CD4-positive, alpha-beta T cell treated with Interleukin-21 for 1 hour (primary cell): ENCODE measurements around the gene DBT.
"Not testable (repeated sequence)": the region's sequence is repeated elsewhere in the genome, so short reads cannot be mapped to it uniquely, and the experiment has no call there.

Experiments used
- DNase-seq: peaks from one replicate; pipeline ENCODE4 v3.0.0-alpha.2; 2020

The DBT gene

DNA sequence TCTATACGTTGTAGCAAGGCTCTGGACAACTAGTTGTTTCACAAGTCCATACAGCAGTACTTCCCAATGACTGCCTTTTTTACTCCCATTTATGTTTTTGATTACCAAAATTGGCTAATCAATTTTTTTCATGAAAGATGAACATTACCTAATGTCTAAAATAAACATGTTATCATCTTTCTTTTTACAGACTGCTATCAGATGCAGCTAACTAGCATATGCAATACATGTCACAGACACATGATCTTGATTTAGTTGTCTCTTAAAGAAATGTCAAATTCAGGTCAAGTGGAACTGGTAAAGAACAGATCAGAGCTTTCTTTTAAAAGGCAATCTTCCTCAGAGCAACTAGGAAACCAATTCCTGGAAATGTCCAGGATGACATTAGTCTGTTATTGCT lies 630 bp upstream of the DBT start:
- DNase-seq = no peak

DNA sequence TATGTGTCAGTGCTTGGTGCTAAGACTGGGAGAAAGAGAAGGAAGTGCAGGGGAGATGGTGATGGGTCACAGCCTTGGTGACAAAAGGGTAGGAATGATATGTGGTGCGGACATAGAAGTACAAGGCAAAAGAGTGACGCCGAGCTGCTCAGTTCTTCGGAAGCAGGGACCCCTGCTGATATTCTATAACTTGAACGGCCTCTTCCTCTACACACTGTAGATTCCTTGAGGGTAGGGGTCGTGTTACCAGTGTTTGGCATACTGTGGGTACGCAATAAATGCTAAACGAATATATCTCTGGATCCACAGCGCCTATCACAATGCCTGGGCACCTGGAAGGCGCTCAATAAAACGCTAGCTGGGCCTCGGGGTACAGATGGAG lies 488 bp downstream of the DBT start:
- DNase-seq = no peak

DNA sequence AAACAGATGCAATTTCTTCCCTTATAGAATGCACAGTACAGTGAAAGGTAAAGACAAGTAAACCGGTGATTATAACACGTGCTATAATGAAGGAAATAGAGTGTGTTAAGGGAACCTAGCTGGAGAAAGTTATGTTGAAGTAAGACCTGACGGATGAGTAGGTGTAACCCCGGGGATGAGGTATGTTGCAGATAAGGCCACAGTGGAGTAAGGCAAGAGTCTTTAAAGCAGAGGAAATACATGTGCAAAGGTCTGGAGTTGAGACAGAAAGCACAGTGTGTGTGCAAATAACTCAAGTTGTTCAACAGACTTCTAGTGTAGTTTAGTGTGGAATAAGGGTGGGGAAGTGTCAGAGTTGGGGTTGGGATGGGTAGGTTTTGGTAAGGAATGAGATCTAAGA lies 2.9 kb downstream of the DBT start:
- no peak for DNase-seq

DNA sequence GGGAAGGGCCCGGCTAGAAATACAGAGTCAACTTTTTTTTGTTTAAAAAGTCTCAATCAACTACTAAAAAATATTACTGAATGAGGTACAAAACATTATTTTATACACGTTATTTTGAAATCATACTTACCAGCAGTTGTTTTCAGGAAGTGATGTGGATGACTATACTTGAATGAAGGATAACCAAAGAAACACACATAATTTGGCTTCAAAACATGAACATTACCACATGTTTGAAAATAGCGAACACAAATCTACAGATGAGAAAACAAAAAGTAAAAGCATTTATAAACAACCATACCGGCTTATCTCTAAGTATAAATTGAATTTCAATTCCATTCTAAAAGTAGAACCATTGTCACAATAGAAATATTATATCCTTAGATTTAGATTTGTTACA lies 9.0 kb downstream of the DBT start:
- no peak for DNase-seq

DNA sequence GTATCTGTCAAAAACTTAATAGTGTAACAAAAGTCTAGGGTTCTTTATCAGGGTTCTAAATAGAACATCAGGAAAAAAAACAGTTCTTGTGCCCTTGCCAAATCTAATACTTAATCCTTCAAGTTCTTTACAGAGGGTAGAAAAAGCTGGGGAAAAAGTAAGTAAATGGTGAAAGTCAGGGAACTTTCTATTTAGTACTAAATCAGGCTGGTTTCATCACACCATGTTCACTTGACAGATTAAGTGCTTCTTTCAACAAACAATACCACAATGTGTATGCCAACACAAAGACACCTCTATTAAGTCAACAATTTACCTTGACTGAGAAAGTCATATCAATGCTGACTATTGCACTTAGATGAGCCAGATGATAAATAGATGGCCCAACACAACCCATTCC lies 9.7 kb downstream of the DBT start:
- no peak for DNase-seq

DNA sequence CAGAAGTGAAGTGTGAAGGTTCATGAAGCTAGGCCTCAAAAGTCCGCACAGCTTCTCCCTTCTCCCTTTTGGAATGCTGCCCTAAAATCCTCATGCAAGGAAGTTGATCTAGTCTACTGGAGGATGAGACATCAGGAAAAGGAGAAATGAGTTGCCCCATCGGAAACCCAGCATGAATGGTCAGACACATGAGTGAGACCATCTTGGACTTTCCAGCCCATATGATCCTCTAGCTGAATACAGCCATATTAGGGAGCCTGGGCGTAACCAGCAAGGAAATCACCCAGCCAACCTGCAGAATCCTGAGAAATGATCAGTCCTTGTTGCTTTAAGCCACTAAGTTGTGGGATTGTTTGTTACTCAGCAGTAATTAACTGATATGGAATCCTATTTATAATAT lies 12.5 kb downstream of the DBT start:
- DNase-seq = no peak

DNA sequence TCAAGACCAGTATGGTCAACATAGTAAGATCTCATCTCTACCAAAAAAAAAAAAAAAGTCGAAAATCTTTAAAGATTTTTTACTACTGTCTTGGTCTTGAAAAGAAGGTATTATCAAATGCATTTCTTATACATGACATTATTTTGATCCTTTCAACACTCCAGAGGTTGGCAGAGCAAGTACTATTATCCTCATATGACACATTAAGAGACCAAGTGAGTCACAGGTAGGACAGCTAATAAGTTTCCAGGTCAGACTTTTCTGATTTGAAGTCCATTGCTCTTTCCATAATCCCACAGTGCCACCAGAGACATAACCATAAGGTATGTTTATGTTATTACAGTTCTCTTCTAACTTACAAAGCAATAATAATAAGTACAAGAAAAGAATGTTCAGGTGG lies 15.2 kb downstream of the DBT start:
- no peak for DNase-seq

DNA sequence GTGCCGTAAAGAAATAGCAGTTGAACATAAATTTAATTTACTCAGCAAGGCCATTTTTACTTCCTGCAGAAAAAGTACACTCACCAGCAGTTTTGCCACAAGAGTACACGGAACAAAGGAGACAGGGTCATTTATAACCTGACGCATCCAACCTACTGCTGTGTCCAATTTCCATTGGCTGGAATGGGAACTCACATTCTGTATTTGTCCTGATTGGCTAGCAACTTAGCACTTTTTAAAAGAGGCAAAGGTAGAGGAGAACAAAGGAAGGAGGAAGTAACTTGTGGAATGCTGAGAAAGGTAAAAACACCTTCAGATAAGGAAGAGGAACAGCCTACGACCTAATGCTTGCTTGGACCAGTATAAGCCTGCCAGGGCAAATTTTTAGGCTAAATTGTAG lies 16.1 kb downstream of the DBT start:
- not testable (repeated sequence) for DNase-seq

DNA sequence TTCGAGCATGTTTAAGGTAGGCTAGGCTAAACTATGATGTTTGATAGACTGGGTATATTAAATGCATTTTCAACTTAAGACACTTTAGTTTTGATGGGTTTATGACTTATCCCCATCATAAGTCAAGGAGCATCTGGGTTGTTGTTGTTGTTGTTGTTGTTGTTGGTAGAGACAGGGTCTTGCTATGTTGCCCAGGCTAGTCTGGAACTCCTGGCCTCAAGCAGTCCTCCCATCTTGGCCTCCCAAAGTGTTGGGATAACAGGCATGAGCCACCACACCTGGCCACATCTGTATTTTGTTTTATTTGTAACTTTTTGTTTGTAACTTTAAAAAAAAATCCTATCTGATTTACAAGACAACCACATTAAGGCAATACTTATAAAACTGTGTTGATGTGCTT lies 17.5 kb downstream of the DBT start:
- no peak for DNase-seq

DNA sequence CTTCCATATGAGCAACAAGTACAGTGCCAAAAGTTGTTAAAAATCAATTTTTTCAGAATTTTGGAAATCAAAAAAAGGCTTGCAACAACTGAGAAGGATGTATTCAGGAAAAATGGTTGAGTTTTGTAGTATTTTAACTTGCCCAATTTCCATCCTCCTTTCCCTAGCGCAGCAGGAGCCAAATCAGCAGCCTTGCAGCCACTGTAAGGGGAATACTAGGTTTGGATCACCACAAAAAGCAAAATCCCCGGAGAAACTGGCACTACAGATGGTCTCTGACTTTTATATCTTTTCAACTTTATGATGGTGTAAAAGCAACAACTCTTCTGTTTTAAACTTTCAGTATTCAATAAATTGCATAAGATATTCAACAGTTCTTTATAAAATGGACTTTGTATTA lies 17.9 kb downstream of the DBT start:
- DNase-seq = no peak

DNA sequence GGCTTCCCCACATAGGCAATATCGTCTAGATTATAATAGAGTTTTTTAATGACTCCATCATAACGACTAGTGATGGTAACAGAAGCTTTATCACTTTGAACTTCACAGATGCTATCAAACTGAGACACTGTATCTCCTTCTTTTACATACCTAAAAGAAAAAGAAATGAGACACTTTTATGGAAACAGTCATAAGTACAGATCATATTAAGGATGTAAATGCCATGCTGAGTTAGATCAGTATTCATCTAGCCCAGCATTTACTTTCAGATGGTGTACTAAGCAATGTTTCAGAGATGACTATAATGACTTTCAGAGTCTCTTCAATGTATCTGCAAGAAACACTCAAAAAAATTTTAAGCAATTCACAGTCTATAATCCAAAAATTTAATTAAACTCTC lies 18.9 kb downstream of the DBT start:
- no peak for DNase-seq

DNA sequence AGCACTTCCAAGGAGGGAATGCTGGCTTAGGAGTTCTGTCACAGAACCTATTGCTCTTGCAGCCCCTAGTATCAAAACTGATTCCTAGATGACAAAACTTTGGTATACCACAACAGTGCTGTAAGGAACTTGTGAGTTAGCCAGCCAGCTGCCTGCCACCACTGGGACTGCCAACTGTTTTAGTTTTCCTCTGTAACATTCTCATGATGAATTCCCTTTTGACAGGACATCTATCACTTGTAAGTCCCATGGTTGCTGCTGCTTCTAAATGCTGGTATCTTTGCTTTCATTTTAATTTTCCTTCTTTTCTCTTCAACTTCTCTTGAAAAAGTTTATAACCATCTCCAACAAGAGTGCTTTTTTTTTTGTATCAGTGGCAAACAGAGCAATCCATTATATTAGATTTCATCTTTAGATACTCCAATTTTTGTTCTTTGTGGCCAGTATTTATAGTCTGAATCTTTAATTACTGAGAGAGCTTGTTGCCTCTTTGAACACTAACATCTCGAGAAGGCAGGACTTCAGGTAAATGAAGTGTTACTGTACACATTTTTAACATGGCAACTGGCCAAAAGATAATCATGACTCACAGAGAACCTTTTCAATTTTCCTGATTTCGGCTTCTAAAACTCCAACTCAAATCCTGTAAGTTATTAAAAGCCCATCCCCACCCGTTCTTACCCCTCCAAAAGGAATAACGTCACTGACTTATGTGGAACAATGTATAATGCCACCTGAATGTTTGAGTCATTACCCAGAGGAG lies 19.8 kb downstream of the DBT start:
- no peak for DNase-seq

DNA sequence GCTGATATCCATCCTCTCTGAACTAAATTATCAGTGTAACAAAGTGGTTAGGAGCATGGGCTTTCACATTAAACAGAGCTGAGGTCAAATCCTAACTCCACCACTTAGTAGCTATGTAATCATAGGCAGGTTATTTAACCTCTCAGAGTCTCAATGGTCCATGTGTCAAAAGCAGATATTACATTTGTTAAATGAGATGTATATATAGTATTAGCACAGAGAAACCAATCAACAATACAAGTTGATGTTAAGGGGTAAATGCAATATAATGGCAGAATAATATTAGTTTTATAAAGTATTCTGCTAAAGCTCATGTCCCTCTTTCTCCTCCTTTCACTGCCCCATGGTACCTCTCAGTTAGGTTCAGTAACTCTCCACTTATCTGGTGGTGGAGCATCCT lies 27.2 kb downstream of the DBT start:
- DNase-seq = no peak

DNA sequence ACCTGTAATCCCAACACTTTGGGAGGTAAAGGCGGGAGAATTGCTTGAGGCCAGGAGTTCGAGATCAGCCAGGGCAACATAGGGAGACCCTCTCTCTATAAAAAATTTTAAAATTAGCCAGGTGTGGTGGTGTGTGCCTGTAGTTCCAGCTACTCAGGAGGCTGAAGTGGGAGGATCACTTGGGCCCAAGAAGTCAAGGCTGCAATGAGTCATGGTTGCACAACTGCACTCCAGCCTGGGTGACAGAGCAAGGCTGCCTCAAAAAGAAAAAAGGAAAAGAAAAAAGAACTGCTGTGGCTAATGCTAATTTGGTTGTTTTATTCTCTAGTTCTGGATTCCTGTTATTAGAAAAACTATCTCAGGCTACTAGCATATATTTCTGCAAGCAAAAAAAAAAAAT lies 29.8 kb downstream of the DBT start:
- DNase-seq = no peak

DNA sequence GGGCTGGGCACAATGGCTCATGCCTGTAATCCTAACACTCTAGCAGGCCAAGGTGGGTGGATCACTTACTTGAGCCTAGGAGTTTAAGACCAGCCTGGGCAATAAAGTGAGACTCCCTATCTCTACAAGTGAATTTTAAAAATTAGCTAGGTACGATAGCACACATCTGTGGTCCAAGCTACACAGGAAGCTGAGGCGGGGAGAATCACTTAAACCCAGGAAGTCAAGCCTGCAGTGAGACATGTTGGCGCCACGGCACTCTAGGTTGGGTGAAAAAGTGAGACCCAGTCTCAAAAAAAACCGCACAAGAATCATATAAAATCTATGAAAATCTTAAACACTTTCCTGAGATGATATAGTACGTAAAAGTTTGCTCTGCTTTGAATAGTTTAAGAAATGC lies 30.2 kb downstream of the DBT start:
- no peak for DNase-seq

DNA sequence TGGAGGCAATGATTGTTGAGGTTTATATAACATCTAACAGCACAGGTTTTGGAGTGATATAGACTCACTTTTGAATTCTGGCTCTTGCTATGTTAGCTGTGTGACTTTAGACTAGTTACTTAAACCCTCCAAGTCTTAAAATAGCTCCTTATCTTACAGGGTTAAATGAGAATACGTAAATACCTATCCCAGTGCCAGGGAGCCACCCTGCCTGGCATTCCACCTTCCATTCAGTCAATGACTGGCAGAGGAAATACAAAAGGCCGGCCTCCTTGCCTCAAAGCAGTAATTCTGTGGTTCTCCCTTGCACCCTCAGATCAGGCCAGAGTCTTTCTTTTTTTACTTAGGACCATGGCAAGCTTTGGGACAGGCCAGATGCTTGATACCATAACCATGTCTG lies 31.8 kb downstream of the DBT start:
- no peak for DNase-seq

DNA sequence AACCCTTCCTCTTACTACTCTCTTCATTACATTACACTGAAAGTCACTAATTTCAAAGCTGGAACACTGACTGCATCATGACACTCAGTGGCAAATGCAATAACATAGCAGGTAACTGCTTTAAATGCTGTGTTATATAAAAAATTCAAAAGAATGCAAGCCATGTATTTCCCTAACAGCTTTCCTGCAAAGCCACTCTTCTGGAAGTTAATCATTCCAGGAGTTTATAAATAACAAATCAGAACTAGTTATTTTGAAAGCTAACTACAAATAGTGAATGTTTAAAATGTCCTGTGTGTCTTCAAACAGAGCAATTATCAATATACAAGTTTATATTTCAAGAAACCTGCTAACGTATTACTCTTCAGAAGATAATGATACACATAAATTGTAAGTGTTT lies 34.5 kb downstream of the DBT start:
- no peak for DNase-seq

DNA sequence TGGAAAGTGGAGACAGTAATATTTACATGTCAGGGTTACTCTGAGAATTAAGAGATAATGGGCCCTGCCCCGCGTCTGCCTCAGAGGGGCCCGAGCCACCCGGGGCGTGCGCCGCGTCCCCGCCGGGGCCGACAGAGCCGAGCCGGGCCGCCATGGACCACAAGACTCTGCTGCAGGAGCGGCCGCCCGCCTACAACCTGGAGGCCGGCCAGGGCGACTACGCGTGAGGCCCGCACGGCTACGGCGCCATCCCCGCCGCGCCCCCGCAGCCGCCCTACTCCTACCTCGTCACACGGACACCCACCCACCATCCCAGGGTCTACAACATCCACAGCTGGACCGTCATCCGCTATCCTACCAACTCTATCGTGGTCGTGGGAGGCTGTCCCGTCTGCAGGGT lies 36.5 kb downstream of the DBT start:
- DNase-seq = no peak

DNA sequence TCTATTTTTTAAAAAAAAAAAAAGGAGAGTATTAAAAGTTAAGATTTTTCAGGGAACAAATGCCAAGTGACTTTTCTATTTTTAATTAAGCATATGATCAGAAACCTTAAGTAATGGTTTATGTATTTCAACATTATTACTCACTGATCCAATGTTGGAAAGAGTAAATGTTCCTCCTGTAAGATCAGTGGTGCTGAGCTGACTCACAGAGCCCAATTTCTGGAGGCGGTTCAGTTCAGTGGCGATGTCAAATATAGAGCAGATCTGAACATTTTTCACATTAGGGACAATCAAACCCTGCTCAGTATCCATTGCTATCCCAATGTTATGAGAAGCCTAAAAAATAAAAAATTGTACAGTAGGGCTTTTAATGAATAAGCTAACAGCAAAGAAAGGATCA lies 43.3 kb downstream of the DBT start:
- DNase-seq = no peak

DNA sequence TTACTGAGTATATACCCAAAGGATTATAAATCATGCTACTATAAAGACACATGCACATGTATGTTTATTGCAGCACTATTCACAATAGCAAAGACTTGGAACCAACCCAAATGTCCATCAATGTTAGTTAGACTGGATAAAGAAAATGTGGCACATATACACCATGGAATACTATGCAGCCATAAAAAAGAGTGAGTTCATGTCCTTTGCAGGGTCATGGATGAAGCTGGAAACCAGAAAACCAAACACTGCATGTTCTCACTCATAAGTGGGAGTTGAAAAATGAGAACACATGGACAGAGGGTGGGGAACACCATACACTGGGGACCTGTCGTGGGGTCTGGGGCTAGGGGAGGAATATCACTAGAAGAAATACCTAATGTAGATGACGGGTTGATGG lies 44.0 kb downstream of the DBT start:
- not testable (repeated sequence) for DNase-seq

DNA sequence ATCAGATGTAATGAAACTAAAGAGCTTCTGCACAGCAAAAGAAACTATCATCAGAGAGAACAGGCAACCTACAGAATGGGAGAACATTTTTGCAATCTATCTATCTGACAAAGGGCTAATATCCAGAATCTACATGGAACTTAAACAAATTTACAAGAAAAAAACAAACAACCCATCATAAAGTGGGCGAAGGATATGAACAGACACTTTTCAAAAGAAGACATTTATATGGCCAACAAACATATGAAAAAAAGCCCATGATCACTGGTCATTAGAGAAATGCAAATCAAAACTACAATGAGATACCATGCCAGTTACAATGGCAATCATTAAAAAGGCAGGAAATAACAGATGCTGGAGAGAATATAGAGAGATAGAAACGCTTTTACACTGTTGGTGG lies 44.5 kb downstream of the DBT start:
- DNase-seq = not testable (repeated sequence)

DNA sequence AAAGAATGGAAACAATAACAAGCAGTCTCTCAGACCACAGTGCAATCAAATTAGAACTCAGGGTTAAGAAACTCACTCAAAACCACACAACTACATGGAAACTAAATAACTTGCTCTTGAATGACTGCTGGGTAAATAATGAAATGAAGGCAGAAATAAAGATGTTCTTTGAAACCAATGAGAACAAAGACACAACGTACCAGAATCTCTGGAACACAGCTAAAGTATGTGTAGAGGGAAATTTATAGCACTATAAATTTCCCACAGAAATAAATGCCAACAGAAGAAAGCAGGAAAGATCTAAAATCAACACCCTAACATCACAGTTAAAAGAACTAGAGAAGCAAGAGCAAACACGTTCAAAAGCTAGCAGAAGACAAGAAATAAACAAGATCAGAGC lies 46.9 kb downstream of the DBT start:
- not testable (repeated sequence) for DNase-seq

DNA sequence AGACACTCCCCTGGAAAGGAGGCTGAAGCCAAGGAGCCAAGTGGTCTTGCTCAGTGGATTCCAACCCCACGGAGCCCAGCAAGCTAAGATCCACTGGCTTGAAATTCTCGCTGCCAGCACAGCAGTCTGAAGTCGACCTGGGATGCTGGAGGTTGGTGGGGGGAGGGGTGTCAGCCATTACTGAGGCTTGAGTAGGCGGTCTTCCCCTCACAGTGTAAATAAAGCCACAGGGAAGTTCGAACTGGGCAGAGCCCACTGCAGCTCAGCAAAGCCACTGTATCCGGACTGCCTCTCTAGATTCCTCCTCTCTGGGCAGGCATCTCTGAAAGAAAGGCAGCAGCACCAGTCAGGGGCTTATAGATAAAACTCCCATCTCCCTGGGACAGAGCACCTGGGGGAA lies 49.6 kb downstream of the DBT start:
- DNase-seq = not testable (repeated sequence)

DNA sequence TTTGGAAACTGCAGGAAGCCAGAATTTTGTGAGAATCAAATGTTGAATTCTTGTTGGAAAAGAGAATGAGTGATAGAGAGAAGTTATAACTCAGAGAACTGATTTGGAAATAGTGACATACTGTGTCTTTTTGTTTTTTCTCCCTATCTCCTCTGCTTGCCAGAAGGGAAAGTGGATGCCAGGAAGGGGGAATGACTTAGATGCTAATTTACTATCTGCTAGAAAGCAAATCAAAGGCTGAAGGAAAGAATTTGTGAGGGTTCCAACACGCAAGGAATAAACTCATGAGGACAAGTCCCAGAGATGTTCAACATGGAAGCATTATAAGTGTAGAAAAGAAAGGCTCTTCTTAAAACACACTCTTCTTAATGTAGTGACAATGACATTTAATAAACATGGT lies 51.0 kb downstream of the DBT start:
- DNase-seq = no peak

DNA sequence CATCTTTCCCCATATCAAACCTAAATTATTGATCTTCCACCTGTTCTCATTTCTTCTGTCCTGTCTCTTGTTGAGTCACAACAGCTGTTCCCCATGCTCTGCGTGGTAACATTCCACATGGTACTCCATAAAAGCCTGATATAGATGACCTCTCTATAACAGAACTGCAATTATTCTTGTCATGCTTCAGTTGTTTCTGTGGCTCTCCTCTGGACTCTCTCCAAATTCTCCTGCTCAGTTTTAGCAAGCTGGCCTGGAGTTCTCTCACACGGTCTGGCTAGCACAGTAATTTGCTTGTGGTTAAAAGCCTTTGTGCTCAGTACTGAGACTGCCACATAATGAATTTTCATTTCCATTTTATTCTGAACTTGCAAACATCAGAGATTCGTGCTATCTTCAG lies 61.0 kb downstream of the DBT start:
- no peak for DNase-seq

DNA sequence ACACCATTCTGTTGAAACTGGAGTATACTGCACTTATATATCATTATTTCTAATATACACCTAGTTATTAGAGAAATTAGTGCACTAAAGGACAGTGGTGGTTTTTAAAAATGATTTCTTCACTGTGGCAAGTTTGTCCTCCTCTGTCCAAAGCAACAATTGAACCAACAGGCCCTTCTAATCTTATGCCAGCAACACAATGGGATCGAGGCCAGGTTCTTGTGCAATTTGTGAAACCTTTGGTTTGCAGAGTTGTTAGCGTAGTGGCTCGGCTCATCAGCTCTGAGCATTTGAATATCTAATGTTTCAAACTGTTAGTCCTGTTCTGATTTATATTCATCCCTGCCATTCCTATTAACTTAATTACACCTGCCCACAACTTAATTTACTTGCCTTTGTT lies 61.7 kb downstream of the DBT start:
- DNase-seq = no peak
